H1 (cell line): Measurements from ENCODE around the gene INO80C. TPM values are rescaled to one million over a fixed set of nuclear protein-coding genes. Genes with fewer than 3 reads are reported as not detected.

Experiments
- BRCA1 ChIP-seq: IDR thresholded peaks from 2 replicates; pipeline ENCODE4 v1.6.1; 2012; ENCODE audit warnings: low read depth, low read length, improper control_type of control experiment
- EGR1 ChIP-seq: IDR thresholded peaks from 2 replicates; pipeline ENCODE4 v1.6.1; 2011; ENCODE audit warnings: low read depth, low read length, borderline replicate concordance
- JUN ChIP-seq: IDR thresholded peaks from 2 replicates; pipeline ENCODE4 v1.6.1; 2011; ENCODE audit warnings: low read depth, mild to moderate bottlenecking, improper control_type of control experiment, low read length
- KDM1A ChIP-seq: fragments of 200-600, 300-600 bp; sonication (generic); IDR thresholded peaks from 2 replicates; pipeline ENCODE4 v1.7.1; 2016; ENCODE audit warnings: mild to moderate bottlenecking, low read length, borderline replicate concordance
- RAD21 ChIP-seq, 2 experiments: IDR thresholded peaks in 1 of 2; conservative IDR thresholded peaks in 1 of 2; 2 replicates each; pipeline ENCODE4 v1.6.1; 2011; ENCODE audit warnings: low read depth in 2 of 2, low read length in 2 of 2, improper control_type of control experiment in 1 of 2, inconsistent platforms in 1 of 2, mild to moderate bottlenecking in 1 of 2, moderate library complexity in 1 of 2
- SUZ12 ChIP-seq: fragments of 200-600 bp; sonication (generic); IDR thresholded peaks from 2 replicates; pipeline ENCODE4 v1.6.1; 2012; ENCODE audit warnings: mild to moderate bottlenecking, inconsistent platforms, low read length, moderate library complexity, mixed read lengths
- polyA plus RNA-seq, 7 experiments: library from polyadenylated mRNA; depleted of rRNA in 3 of 7; stranded (reverse) in 5 of 7; unstranded in 2 of 7; fragments of >200 nt in 5 of 7; fragments of 200-250 nt in 2 of 7; gene quantifications; 1 replicate in 5 of 7; 2 replicates in 1 of 7; 4 replicates in 1 of 7; pipeline versions ENCODE4 v1.2.1 to v1.2.3, GENCODE V29; 2011 to 2013; ENCODE audit warnings: missing spikeins in 2 of 7, mixed read lengths in 2 of 7
- total RNA-seq: library from RNA; stranded (reverse); fragmentation: NEBNext Ultra II Directional; extraction: Animal tissue kit (Norgen Biotek cat#: 25700); gene quantifications from 2 replicates; pipeline ENCODE4 v1.2.1, GENCODE V29; 2021
- TF ChIP-seq, protein P1 (sequence below): fragments of 300-600 bp; sonication (generic); IDR thresholded peaks from 2 replicates; pipeline ENCODE4 v1.7.1; 2012; ENCODE audit warnings: low read length, moderate library complexity, mild to moderate bottlenecking, inconsistent platforms; ENCODE audit not compliant: insufficient replicate concordance
- TF ChIP-seq, protein P2 (sequence below): IDR thresholded peaks from 2 replicates; pipeline ENCODE4 v1.6.1; 2012; ENCODE audit warnings: inconsistent platforms
- TF ChIP-seq, protein P3 (sequence below), 3 experiments: IDR thresholded peaks; 1 replicate in 2 of 3; 2 replicates in 1 of 3; pipeline versions ENCODE4 v1.5.1 to v1.6.1; 2011; ENCODE audit warnings: low read length in 3 of 3, mild to moderate bottlenecking in 3 of 3, inconsistent platforms in 2 of 3, low read depth in 1 of 3, moderate library complexity in 1 of 3; ENCODE audit not compliant: insufficient read depth in 1 of 3; ENCODE audit errors: control extremely low read depth in 1 of 3

INO80C gene
- total and polyA plus RNA-seq, 2 of the 8 experiments (the other 6 are each of a cell fraction or from before 2014, with no cell fraction given): 30.1 to 48.9 TPM

DNA sequence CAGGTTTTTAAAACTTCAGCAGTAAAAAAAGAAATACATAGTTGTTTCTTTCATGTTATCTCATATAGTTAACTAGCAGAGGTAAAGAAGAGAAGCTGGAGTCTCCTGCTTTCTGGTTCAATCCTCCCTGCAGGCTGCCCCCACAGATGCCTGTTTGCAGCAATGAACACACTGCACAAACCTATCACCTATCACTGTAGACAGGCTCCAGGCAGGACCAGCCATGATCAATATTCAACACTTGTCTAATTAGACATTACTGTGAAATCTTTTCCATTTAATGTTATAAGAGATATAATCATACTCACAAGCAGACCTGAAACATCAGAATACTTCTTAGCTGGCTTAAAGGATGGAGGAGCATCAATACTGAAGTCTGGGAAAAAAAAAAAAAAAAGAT lies 19.8 kb downstream of the INO80C start (continued):
- TF ChIP-seq, protein P1, sequence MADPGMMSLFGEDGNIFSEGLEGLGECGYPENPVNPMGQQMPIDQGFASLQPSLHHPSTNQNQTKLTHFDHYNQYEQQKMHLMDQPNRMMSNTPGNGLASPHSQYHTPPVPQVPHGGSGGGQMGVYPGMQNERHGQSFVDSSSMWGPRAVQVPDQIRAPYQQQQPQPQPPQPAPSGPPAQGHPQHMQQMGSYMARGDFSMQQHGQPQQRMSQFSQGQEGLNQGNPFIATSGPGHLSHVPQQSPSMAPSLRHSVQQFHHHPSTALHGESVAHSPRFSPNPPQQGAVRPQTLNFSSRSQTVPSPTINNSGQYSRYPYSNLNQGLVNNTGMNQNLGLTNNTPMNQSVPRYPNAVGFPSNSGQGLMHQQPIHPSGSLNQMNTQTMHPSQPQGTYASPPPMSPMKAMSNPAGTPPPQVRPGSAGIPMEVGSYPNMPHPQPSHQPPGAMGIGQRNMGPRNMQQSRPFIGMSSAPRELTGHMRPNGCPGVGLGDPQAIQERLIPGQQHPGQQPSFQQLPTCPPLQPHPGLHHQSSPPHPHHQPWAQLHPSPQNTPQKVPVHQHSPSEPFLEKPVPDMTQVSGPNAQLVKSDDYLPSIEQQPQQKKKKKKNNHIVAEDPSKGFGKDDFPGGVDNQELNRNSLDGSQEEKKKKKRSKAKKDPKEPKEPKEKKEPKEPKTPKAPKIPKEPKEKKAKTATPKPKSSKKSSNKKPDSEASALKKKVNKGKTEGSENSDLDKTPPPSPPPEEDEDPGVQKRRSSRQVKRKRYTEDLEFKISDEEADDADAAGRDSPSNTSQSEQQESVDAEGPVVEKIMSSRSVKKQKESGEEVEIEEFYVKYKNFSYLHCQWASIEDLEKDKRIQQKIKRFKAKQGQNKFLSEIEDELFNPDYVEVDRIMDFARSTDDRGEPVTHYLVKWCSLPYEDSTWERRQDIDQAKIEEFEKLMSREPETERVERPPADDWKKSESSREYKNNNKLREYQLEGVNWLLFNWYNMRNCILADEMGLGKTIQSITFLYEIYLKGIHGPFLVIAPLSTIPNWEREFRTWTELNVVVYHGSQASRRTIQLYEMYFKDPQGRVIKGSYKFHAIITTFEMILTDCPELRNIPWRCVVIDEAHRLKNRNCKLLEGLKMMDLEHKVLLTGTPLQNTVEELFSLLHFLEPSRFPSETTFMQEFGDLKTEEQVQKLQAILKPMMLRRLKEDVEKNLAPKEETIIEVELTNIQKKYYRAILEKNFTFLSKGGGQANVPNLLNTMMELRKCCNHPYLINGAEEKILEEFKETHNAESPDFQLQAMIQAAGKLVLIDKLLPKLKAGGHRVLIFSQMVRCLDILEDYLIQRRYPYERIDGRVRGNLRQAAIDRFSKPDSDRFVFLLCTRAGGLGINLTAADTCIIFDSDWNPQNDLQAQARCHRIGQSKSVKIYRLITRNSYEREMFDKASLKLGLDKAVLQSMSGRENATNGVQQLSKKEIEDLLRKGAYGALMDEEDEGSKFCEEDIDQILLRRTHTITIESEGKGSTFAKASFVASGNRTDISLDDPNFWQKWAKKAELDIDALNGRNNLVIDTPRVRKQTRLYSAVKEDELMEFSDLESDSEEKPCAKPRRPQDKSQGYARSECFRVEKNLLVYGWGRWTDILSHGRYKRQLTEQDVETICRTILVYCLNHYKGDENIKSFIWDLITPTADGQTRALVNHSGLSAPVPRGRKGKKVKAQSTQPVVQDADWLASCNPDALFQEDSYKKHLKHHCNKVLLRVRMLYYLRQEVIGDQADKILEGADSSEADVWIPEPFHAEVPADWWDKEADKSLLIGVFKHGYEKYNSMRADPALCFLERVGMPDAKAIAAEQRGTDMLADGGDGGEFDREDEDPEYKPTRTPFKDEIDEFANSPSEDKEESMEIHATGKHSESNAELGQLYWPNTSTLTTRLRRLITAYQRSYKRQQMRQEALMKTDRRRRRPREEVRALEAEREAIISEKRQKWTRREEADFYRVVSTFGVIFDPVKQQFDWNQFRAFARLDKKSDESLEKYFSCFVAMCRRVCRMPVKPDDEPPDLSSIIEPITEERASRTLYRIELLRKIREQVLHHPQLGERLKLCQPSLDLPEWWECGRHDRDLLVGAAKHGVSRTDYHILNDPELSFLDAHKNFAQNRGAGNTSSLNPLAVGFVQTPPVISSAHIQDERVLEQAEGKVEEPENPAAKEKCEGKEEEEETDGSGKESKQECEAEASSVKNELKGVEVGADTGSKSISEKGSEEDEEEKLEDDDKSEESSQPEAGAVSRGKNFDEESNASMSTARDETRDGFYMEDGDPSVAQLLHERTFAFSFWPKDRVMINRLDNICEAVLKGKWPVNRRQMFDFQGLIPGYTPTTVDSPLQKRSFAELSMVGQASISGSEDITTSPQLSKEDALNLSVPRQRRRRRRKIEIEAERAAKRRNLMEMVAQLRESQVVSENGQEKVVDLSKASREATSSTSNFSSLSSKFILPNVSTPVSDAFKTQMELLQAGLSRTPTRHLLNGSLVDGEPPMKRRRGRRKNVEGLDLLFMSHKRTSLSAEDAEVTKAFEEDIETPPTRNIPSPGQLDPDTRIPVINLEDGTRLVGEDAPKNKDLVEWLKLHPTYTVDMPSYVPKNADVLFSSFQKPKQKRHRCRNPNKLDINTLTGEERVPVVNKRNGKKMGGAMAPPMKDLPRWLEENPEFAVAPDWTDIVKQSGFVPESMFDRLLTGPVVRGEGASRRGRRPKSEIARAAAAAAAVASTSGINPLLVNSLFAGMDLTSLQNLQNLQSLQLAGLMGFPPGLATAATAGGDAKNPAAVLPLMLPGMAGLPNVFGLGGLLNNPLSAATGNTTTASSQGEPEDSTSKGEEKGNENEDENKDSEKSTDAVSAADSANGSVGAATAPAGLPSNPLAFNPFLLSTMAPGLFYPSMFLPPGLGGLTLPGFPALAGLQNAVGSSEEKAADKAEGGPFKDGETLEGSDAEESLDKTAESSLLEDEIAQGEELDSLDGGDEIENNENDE: no peak
- no peak for TF ChIP-seq KDM1A
- TF ChIP-seq, protein P2, sequence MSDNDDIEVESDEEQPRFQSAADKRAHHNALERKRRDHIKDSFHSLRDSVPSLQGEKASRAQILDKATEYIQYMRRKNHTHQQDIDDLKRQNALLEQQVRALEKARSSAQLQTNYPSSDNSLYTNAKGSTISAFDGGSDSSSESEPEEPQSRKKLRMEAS: no peak
- no peak for TF ChIP-seq EGR1
- TF ChIP-seq, protein P3, sequence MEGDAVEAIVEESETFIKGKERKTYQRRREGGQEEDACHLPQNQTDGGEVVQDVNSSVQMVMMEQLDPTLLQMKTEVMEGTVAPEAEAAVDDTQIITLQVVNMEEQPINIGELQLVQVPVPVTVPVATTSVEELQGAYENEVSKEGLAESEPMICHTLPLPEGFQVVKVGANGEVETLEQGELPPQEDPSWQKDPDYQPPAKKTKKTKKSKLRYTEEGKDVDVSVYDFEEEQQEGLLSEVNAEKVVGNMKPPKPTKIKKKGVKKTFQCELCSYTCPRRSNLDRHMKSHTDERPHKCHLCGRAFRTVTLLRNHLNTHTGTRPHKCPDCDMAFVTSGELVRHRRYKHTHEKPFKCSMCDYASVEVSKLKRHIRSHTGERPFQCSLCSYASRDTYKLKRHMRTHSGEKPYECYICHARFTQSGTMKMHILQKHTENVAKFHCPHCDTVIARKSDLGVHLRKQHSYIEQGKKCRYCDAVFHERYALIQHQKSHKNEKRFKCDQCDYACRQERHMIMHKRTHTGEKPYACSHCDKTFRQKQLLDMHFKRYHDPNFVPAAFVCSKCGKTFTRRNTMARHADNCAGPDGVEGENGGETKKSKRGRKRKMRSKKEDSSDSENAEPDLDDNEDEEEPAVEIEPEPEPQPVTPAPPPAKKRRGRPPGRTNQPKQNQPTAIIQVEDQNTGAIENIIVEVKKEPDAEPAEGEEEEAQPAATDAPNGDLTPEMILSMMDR (IDR thresholded peaks at IDR 0.05; ENCODE audit: control extremely low read depth in 1 of 3, insufficient read depth in 1 of 3, low read depth in 1 of 3, low read length in 3 of 3): no peak
- TF ChIP-seq RAD21 (IDR thresholded peaks at IDR 0.05 in 1 of 2, conservative IDR thresholded peaks at IDR 0.05 in 1 of 2; ENCODE audit: low read depth in 2 of 2, low read length in 2 of 2): no peak
- TF ChIP-seq SUZ12: no peak
- TF ChIP-seq JUN: no peak
- TF ChIP-seq BRCA1: no peak
